Activated CD4-positive, alpha-beta memory T cell treated with anti-CD3 and anti-CD28 coated beads for 36 hours (primary cell): ENCODE data around the gene FBXL17. TPM values are rescaled to one million over a fixed set of nuclear protein-coding genes. Genes with fewer than 3 reads are reported as not detected.

Experiments
- CTCF ChIA-PET: fragments of 350-600 bp; sonication (Branson Sonifier 250); formaldehyde crosslinking; loops from one replicate; lab custom pipeline; 2021; ENCODE audit warnings: antibody characterized with exemption, inconsistent platforms; lab: Charles Lee
- POLR2A ChIA-PET: fragments of 350-600 bp; sonication (Branson Sonifier 250); formaldehyde crosslinking; loops from one replicate; lab custom pipeline; 2021; ENCODE audit warnings: antibody characterized with exemption; lab: Charles Lee
- DNase-seq: peaks from one replicate; pipeline ENCODE4 v3.0.0-alpha.2; 2020
- H3K27ac Mint-ChIP-seq: one replicate; pipeline ENCODE4 v1.8.0; 2021; ENCODE audit warnings: mixed read lengths
- H3K27me3 Mint-ChIP-seq: one replicate; pipeline ENCODE4 v1.8.0; 2021; ENCODE audit warnings: mixed read lengths
- H3K36me3 Mint-ChIP-seq: one replicate; pipeline ENCODE4 v1.8.0; 2021; ENCODE audit warnings: mixed read lengths
- H3K4me1 Mint-ChIP-seq: one replicate; pipeline ENCODE4 v1.8.0; 2021; ENCODE audit warnings: low read depth, mixed read lengths
- H3K4me3 Mint-ChIP-seq: one replicate; pipeline ENCODE4 v1.8.0; 2021; ENCODE audit warnings: mild to moderate bottlenecking, mixed read lengths
- H3K9me3 Mint-ChIP-seq: one replicate; pipeline ENCODE4 v1.8.0; 2021; ENCODE audit warnings: mixed read lengths
- intact Hi-C: fragments of 100-400 bp; cut with micrococcal nuclease; formaldehyde crosslinking; loops from one replicate; pipeline ENCODE4 v1.15.1; 2023
- total RNA-seq, 2 experiments: library from RNA; stranded (reverse); gene quantifications; one replicate each; pipeline ENCODE4 v1.2.3, GENCODE V29; 2021

Gene FBXL17
- total RNA-seq, 2 experiments from 2014 or later, result 5.5 to 6.7 TPM

- Mint-ChIP-seq H3K4me3 (no peak overlapping the region), H3K27ac (no peak overlapping the region), H3K27me3 (no peaks in the 10 kb centered on the region), H3K36me3 (no peaks in the 10 kb centered on the region), H3K9me3 (no peaks in the 10 kb centered on the region), H3K4me1 (peaks cover 14% of the 10 kb centered on the region)
- ChIA-PET POLR2A (no interaction called here), CTCF (no interaction called here)
- intact Hi-C loops, result no loop called here
- peak; percentile 61 for DNase-seq
Observed at GRCh38 chr5:107919969-107920368, 461.9 kb downstream of the FBXL17 start.

DNA sequence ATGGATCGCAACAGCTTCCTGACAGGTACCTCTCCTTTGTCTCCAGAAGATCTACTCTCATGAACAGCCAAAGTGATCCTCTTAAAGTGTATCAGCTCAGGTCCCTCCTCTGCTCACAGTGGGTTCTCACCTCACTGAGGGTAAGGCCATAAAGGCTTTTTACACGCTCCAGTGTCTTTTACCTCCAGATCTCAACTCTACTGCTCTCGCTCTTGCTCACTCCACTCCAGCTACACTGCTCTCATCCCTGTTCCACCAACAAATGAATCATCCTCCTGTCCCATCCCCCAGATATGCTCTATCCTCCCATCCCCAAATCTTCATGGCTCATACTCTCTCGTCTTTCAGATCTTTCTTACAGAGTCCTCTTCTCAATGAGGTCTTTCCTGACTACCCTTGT, 462.5 kb downstream of the FBXL17 start:
- no peaks in the 10 kb centered on the region for H3K27me3 Mint-ChIP-seq
- intact Hi-C loops, result no loop called here
- peaks cover 14% of the 10 kb centered on the region for H3K4me1 Mint-ChIP-seq
- DNase-seq, result no peak
- H3K36me3 Mint-ChIP-seq, result no peaks in the 10 kb centered on the region
- POLR2A ChIA-PET, result no interaction called here
- no peak overlapping the region for H3K4me3 Mint-ChIP-seq
- CTCF ChIA-PET, result no interaction called here
- peak overlapping the region; percentile 20 for H3K27ac Mint-ChIP-seq
- H3K9me3 Mint-ChIP-seq, result no peaks in the 10 kb centered on the region

GRCh38 chr5:107917983-107918382, 463.9 kb downstream of the FBXL17 start:
- peaks cover 14% of the 10 kb centered on the region for H3K4me1 Mint-ChIP-seq
- ChIA-PET POLR2A (no interaction called here), CTCF (no interaction called here)
- no peak overlapping the region for H3K4me3 Mint-ChIP-seq
- peak; percentile 8 for DNase-seq
- intact Hi-C loops, result no loop called here
- H3K27me3 Mint-ChIP-seq, result no peaks in the 10 kb centered on the region
- H3K36me3 Mint-ChIP-seq, result no peaks in the 10 kb centered on the region
- no peaks in the 10 kb centered on the region for H3K9me3 Mint-ChIP-seq
- H3K27ac Mint-ChIP-seq, result no peak overlapping the region

DNA sequence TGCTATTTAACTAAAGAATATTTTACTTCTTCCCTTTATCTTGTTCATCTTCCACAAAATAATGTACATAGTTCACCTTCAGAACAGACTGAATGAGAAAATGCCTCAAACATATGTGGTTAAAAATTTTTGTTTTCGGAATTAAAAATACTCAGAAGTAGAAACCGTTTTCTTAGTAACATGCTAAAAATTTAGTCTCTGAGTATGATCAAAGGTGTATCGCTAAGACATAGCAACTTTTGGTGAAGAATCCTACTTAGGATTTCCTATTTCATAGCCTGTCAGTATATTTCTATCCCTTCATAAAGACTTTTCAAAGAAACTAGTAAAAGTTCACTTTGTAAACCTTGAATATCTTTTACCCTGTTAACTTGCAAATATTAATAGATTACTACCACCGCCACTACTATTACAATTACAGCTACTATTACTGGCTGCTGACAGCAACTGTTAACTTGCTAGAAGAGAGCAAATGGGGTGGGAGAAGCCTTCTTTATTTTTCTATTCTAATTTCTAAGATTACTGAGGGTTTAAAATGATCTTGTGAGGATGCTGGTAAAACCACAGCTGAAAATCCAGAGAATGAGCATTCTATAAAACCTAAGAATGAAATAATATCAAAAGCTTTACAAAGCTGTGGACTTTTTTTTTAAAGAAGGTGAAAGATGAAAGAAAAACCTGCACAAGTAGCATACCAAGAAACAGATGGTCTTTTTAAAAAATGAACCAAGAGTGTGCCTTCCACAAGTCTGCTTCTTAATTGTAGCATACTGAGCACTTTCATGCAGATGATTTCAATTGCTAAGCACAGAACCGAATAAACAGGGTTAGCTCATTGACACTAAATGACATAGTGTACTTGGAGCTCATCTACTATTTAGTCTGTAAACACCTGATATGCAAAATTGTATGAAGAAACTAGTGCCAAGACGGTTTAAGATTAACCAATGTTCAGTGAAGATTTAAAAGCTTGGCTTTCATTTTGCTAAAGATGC, 464.9 kb downstream of the FBXL17 start:
- ChIA-PET POLR2A (no interaction called here), CTCF (no interaction called here)
- Mint-ChIP-seq H3K4me3 (no peak overlapping the region), H3K9me3 (no peaks in the 10 kb centered on the region), H3K36me3 (peaks cover under 1% of the 10 kb centered on the region), H3K27me3 (no peaks in the 10 kb centered on the region), H3K27ac (no peak overlapping the region), H3K4me1 (peaks cover 14% of the 10 kb centered on the region)
- intact Hi-C loops, result no loop called here
- DNase-seq, result no peak

DNA sequence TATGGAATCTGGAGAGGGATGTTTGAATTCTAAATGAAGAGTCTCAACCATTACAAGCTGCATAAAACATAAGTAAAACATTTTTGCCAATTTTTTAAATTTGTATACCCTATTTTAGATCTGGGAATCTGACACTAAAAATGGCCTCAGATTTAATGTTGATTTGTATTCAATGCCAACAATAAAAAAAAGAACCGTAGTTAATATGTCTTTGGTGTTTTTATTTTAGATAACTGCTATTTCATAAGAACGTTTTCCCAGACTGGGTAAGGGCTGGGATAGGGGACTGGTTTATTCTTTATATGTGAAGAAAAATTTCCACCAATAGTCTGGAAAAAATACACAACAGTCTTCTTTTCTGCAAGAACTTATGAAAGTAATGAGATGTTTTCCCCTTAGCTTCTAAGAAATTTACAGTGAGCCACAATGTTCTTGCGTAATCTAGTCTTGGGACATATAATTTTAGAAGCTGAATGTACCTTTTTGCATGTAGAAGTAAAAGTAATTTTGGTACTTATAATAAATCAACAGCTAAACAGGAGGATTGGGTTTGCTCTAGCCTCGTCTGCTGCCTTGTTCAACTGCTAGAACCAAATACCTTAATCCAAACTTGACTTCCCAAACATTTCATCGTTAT, 466.6 kb downstream of the FBXL17 start:
- Mint-ChIP-seq H3K4me1 (peaks cover 13% of the 10 kb centered on the region), H3K36me3 (peaks cover 3% of the 10 kb centered on the region), H3K4me3 (no peak overlapping the region), H3K9me3 (no peaks in the 10 kb centered on the region), H3K27ac (no peak overlapping the region), H3K27me3 (no peaks in the 10 kb centered on the region)
- DNase-seq, result no peak
- intact Hi-C loops, result no loop called here
- ChIA-PET CTCF (no interaction called here), POLR2A (no interaction called here)

GRCh38 chr5:107913494-107913893, 468.4 kb downstream of the FBXL17 start:
- ChIA-PET CTCF (no interaction called here), POLR2A (no interaction called here)
- Mint-ChIP-seq H3K36me3 (peaks cover 11% of the 10 kb centered on the region), H3K4me3 (no peak overlapping the region), H3K27me3 (no peaks in the 10 kb centered on the region), H3K4me1 (no peaks in the 10 kb centered on the region), H3K27ac (no peak overlapping the region), H3K9me3 (peaks cover 4% of the 10 kb centered on the region)
- intact Hi-C loops, result no loop called here
- DNase-seq, result no peak

- H3K4me1 Mint-ChIP-seq, result no peaks in the 10 kb centered on the region
- ChIA-PET POLR2A (no interaction called here), CTCF (no interaction called here)
- peaks cover 7% of the 10 kb centered on the region for H3K9me3 Mint-ChIP-seq
- no peak for DNase-seq
- no peak overlapping the region for H3K27ac Mint-ChIP-seq
- no peak overlapping the region for H3K4me3 Mint-ChIP-seq
- intact Hi-C loops, result no loop called here
- H3K36me3 Mint-ChIP-seq, result peaks cover 6% of the 10 kb centered on the region
- no peaks in the 10 kb centered on the region for H3K27me3 Mint-ChIP-seq
Observed at GRCh38 chr5:107900721-107901120, 481.2 kb downstream of the FBXL17 start.

DNA sequence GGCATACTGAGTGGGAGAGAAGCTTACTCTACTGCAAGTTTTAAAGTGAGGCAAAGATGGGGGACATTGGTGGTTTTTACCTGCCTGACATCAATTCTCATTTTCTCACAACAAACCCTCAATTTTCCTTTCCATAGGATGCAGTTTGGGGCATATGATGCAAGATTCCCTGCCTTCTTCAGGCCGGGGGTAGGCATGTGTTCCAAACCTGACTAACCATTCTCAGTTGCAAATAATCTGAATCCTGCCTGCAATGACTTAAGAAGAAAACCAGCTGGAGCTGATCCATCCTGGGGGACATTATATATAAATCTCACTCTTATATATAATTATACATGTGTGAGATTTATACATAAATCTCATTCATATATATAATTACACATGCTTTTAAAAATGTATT, 487.5 kb downstream of the FBXL17 start:
- intact Hi-C loops, result no loop called here
- no peak overlapping the region for H3K4me3 Mint-ChIP-seq
- peaks cover 7% of the 10 kb centered on the region for H3K36me3 Mint-ChIP-seq
- H3K27ac Mint-ChIP-seq, result no peak overlapping the region
- no peak for DNase-seq
- ChIA-PET CTCF (no interaction called here), POLR2A (no interaction called here)
- no peaks in the 10 kb centered on the region for H3K27me3 Mint-ChIP-seq
- no peaks in the 10 kb centered on the region for H3K4me1 Mint-ChIP-seq
- H3K9me3 Mint-ChIP-seq, result peaks cover 7% of the 10 kb centered on the region

DNA sequence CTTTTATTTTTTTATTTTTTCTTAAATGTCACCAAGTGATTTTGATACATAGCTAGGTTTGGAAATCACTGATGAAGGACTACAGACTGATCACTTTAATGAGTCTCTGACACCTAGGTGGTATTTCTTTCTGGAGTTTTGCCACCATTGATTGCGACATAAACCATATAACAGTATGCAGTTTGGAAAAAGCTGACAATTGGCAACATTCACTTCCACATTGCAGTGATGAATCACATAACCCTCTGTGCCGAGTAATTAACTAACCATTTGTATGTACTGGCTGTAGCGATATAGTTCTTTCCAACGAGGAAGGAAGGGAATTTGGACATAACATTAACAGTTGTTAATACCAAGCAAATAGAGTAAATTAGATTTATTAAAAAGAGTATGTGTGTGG, 488.3 kb downstream of the FBXL17 start:
- POLR2A ChIA-PET, result no interaction called here
- intact Hi-C loops, result no loop called here
- Mint-ChIP-seq H3K27ac (no peak overlapping the region), H3K27me3 (no peaks in the 10 kb centered on the region), H3K4me1 (no peaks in the 10 kb centered on the region), H3K9me3 (peaks cover 2% of the 10 kb centered on the region), H3K36me3 (peaks cover 6% of the 10 kb centered on the region), H3K4me3 (no peak overlapping the region)
- no peak for DNase-seq
- CTCF ChIA-PET, result interaction anchor here (0.5 kb wide), 1 partner anchor 555 kb away, joined by 3 read pairs; no protein-coding TSS in a partner anchor

DNA sequence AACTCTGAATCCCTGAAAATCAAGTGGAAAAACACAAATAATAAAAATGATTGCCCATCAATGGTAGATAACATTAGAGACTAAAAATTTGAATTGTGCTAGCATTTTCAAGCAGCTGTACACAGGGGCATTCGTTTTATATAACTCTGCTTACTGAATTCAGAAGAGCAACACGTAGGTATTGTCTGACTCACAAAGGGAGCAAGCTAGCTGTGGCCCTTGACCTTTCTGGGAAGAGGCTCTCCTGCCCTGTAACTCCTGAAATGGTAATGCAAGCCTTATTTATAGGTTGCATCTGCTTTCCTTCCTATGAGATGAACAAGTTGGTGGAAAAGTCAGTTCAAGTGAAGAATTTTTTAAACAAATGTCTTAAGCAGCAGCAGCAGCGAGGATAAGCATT, 492.5 kb downstream of the FBXL17 start:
- intact Hi-C loops, result no loop called here
- CTCF ChIA-PET, result no interaction called here

GRCh38 chr5:107888541-107888940, 493.4 kb downstream of the FBXL17 start:
- DNase-seq, result no peak
- Mint-ChIP-seq H3K4me3 (no peak overlapping the region), H3K9me3 (no peaks in the 10 kb centered on the region), H3K4me1 (no peaks in the 10 kb centered on the region), H3K27ac (no peak overlapping the region), H3K27me3 (no peaks in the 10 kb centered on the region), H3K36me3 (peaks cover 1% of the 10 kb centered on the region)
- POLR2A ChIA-PET, result no interaction called here
- intact Hi-C loops, result no loop called here
- CTCF ChIA-PET, result no interaction called here

More for the DNA sequence above, 492.5 kb downstream of the FBXL17 start:
- Mint-ChIP-seq H3K9me3 (no peaks in the 10 kb centered on the region), H3K4me1 (no peaks in the 10 kb centered on the region), H3K36me3 (peaks cover 1% of the 10 kb centered on the region), H3K27ac (no peak overlapping the region), H3K4me3 (no peak overlapping the region), H3K27me3 (no peaks in the 10 kb centered on the region)
- POLR2A ChIA-PET, result no interaction called here
- DNase-seq, result no peak

DNA sequence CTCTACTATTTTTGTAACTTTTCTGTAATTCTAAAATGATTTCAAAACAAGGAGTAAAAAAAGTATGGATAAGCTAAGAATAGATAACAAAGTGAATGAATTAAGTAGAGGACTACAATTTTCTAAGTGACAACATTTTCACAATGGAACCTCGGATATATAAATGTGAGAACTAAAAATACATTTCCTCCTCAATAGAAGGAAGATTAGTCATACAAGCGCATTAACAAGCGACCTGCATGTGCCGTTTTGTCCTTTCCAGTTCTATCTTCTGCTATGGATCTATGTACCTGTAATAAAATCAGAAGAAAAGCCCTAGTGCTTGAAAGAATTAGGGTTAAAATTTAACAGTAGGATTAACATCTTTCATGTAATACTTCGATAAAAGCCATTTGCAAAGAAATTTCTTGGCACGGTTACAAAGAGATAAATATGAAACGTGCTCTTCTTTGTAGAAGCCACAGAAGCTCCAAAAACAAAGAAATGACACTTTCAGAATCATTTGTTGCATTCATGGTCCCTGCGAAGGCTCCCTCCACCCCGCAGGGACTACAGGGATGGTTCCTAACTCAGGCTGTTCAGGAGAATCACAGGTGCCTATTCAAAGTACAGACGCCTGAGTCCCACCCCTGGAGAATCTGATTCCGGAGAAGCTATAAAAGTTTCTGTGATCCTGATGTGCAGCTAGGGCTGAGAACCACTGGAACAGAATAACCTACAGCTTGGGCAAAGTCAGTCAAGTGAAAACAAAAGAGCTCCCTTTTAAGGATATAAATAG, 494.5 kb downstream of the FBXL17 start:
- no peaks in the 10 kb centered on the region for H3K27me3 Mint-ChIP-seq
- H3K27ac Mint-ChIP-seq, result no peak overlapping the region
- no peak for DNase-seq
- H3K4me3 Mint-ChIP-seq, result no peak overlapping the region
- intact Hi-C loops, result no loop called here
- H3K4me1 Mint-ChIP-seq, result no peaks in the 10 kb centered on the region
- ChIA-PET POLR2A (no interaction called here), CTCF (no interaction called here)
- peaks cover 1% of the 10 kb centered on the region for H3K36me3 Mint-ChIP-seq
- no peaks in the 10 kb centered on the region for H3K9me3 Mint-ChIP-seq
